Measurements from ENCODE around the gene SSR3. TPM values are rescaled to one million over a fixed set of nuclear protein-coding genes. Genes with fewer than 3 reads are reported as not detected.

Gene SSR3
- total and polyA plus RNA-seq, 2 donors (not counting 3 experiments of a cell fraction or from before 2014, with no cell fraction given): 155 to 355 TPM

DNA sequence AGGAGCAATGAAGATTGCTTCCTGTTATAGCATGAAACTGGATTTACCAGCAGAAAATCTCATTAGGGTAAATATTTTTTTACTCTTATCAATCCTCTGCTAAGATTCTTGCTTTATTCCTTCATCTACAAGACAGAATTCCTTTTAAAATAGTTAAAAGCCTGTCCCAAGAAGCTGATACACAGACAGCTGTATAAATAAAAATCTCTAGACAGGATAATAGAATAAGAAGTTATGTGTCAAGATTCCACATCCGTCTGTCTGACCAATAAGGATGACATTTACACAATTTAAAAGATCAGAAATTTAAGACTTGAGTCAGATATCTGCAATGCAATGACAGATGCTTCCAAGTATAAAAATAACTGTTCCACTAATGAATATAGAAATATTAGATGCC lies 57.6 kb downstream of the SSR3 start:
- H2AFZ ChIP-seq (ENCODE audit: low read depth, low read length): no peak overlapping the region

GRCh38 chr3:156495816-156496215 lies 59.1 kb downstream of the SSR3 start:
- POLR2A ChIA-PET: no interaction called here
- peak; percentile 69 for FAIRE-seq
- H3K9me1 ChIP-seq (replicated peaks; ENCODE audit: control insufficient read depth, extremely low read depth, insufficient read depth, low read length): no peaks in the 10 kb centered on the region

More for the DNA sequence above, 57.6 kb downstream of the SSR3 start:
- Histone ChIP-seq H3K36me3 (ENCODE audit: control insufficient read depth in 2 of 2, extremely low read depth in 1 of 2, insufficient read depth in 2 of 2, low read length in 2 of 2) (no peaks in the 10 kb centered on the region), H3K9ac (replicated peaks; ENCODE audit: extremely low read depth, insufficient read depth, low read length) (no peak overlapping the region), H3K4me1 (ENCODE audit: control insufficient read depth, extremely low read depth, insufficient read depth, low read length) (peaks cover 15% of the 10 kb centered on the region), H3K9me1 (replicated peaks; ENCODE audit: control insufficient read depth, extremely low read depth, insufficient read depth, low read length) (no peaks in the 10 kb centered on the region), H3K27ac (ENCODE audit: insufficient read depth, low read depth, low read length) (no peak overlapping the region), H3K4me3 (replicated peaks in 1 of 3; ENCODE audit: insufficient read depth in 1 of 3, low read depth in 1 of 3, low read length in 3 of 3) (no peak overlapping the region), H3K9me3 (replicated peaks; ENCODE audit: control insufficient read depth, insufficient read depth, low read length) (no peaks in the 10 kb centered on the region), H3K27me3 (ENCODE audit: control insufficient read depth in 2 of 2, insufficient read depth in 2 of 2, low read length in 2 of 2) (no peaks in the 10 kb centered on the region), H3K79me2 (ENCODE audit: control insufficient read depth, insufficient read depth, low read length) (no peaks in the 10 kb centered on the region), H3K4me2 (ENCODE audit: insufficient read depth, low read length) (no peak overlapping the region), H4K20me1 (replicated peaks; ENCODE audit: control insufficient read depth, extremely low read depth, insufficient read depth, low read length) (no peaks in the 10 kb centered on the region)
- intact Hi-C loops (cut with micrococcal nuclease) (no loop called here), dilution Hi-C loops (cut with MboI; ENCODE audit: extremely low pct_ligation_motif_present, low sequenced_read_pairs) (no loop called here)
- TF ChIP-seq POLR2AphosphoS5 (IDR thresholded peaks at IDR 0.05; ENCODE audit: insufficient read depth, low read depth, low read length) (peak; percentile 0), GATA2 (IDR thresholded peaks at IDR 0.05; ENCODE audit: insufficient read depth, insufficient read length, low read depth, low read length) (no peak), FOS (IDR thresholded peaks at IDR 0.05; ENCODE audit: borderline replicate concordance, insufficient read depth, low read length) (peak; percentile 18)
- no TSS peak for BruUV-seq (replicated peaks)
- POLR2A ChIA-PET: no interaction called here
- FAIRE-seq (peak; percentile 43), DNase-seq (ENCODE audit: low read depth, low spot score) (no peak)
- CTCF ChIA-PET: interaction anchor here (0.6 to 3.2 kb wide), 6 partner anchors 13 to 347 kb away, joined by 3 to 14 read pairs (median 4); no protein-coding TSS in a partner anchor

More at GRCh38 chr3:156495816-156496215, 59.1 kb downstream of the SSR3 start:
- H3K36me3 ChIP-seq (ENCODE audit: control insufficient read depth in 2 of 2, extremely low read depth in 1 of 2, insufficient read depth in 2 of 2, low read length in 2 of 2): no peaks in the 10 kb centered on the region
- no peak overlapping the region for H3K4me2 ChIP-seq (ENCODE audit: insufficient read depth, low read length)
- H3K9ac ChIP-seq (replicated peaks; ENCODE audit: extremely low read depth, insufficient read depth, low read length): no peak overlapping the region
- intact Hi-C loops (cut with micrococcal nuclease): no loop called here
- H3K27me3 ChIP-seq (ENCODE audit: control insufficient read depth in 2 of 2, insufficient read depth in 2 of 2, low read length in 2 of 2): no peaks in the 10 kb centered on the region
- BruUV-seq (replicated peaks): no TSS peak
- CTCF ChIA-PET: interaction anchor here (3.2 kb wide), 1 partner anchor 14 kb away, joined by 14 read pairs; no protein-coding TSS in a partner anchor
- H3K4me3 ChIP-seq (replicated peaks in 1 of 3; ENCODE audit: insufficient read depth in 1 of 3, low read depth in 1 of 3, low read length in 3 of 3): no peak overlapping the region
- no peak overlapping the region for H3K27ac ChIP-seq (ENCODE audit: insufficient read depth, low read depth, low read length)
- no peak overlapping the region for H2AFZ ChIP-seq (ENCODE audit: low read depth, low read length)
- TF ChIP-seq GATA2 (IDR thresholded peaks at IDR 0.05; ENCODE audit: insufficient read depth, insufficient read length, low read depth, low read length) (no peak), CTCF (IDR thresholded peaks at IDR 0.05; ENCODE audit: extremely low read depth in 1 of 2, insufficient read depth in 1 of 2, low read depth in 1 of 2, low read length in 2 of 2) (no peak), JUN (IDR thresholded peaks at IDR 0.05; ENCODE audit: borderline replicate concordance, insufficient read depth, insufficient read length, low read depth) (no peak), POLR2AphosphoS5 (IDR thresholded peaks at IDR 0.05; ENCODE audit: insufficient read depth, low read depth, low read length) (no peak), MYC (IDR thresholded peaks at IDR 0.05; ENCODE audit: low read depth, low read length) (no peak), EZH2 (IDR thresholded peaks at IDR 0.05; ENCODE audit: borderline replicate concordance, low read depth, low read length, severe bottlenecking) (no peak), POLR2A (IDR thresholded peaks at IDR 0.05; ENCODE audit: low read depth, low read length) (no peak), MAX (IDR thresholded peaks at IDR 0.05; ENCODE audit: insufficient read depth, insufficient read length) (no peak)
- H3K79me2 ChIP-seq (ENCODE audit: control insufficient read depth, insufficient read depth, low read length): no peaks in the 10 kb centered on the region
- H3K4me1 ChIP-seq (ENCODE audit: control insufficient read depth, extremely low read depth, insufficient read depth, low read length): peaks cover 19% of the 10 kb centered on the region
- no peaks in the 10 kb centered on the region for H3K9me3 ChIP-seq (replicated peaks; ENCODE audit: control insufficient read depth, insufficient read depth, low read length)
- H4K20me1 ChIP-seq (replicated peaks; ENCODE audit: control insufficient read depth, extremely low read depth, insufficient read depth, low read length): no peaks in the 10 kb centered on the region
- dilution Hi-C loops (cut with MboI; ENCODE audit: extremely low pct_ligation_motif_present, low sequenced_read_pairs): no loop called here
- peak; percentile 60 for DNase-seq (ENCODE audit: low read depth, low spot score)
